Measurements from ENCODE around the gene HBS1L.

DNA sequence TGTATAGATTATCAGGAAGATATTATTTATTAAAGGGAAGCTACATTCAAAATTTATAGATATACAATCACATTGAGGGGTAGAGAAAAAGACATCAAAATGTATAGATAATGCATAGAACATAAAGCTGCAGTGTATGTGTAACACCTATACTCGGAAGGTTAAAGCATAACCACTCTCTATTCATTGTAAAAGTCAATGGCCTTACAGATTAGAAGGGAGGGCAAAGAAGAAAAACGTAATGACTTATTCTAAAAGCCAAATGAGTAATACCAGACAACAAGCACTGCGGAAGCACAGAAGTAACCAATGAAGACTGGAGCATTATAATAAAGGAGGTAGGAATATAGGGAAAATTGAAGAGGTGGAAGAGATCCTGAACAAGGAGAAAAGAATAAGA, 11.3 kb downstream of the HBS1L start:
- TF ChIP-seq, protein P1, sequence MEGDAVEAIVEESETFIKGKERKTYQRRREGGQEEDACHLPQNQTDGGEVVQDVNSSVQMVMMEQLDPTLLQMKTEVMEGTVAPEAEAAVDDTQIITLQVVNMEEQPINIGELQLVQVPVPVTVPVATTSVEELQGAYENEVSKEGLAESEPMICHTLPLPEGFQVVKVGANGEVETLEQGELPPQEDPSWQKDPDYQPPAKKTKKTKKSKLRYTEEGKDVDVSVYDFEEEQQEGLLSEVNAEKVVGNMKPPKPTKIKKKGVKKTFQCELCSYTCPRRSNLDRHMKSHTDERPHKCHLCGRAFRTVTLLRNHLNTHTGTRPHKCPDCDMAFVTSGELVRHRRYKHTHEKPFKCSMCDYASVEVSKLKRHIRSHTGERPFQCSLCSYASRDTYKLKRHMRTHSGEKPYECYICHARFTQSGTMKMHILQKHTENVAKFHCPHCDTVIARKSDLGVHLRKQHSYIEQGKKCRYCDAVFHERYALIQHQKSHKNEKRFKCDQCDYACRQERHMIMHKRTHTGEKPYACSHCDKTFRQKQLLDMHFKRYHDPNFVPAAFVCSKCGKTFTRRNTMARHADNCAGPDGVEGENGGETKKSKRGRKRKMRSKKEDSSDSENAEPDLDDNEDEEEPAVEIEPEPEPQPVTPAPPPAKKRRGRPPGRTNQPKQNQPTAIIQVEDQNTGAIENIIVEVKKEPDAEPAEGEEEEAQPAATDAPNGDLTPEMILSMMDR (IDR thresholded peaks at IDR 0.05 in 8 of 11, conservative IDR thresholded peaks at IDR 0.05 in 3 of 11) = no peak
- no peak for TF ChIP-seq POLR2A (IDR thresholded peaks at IDR 0.05)
